ENCODE data around the gene ADGRD2. TPM values are rescaled to one million over a fixed set of nuclear protein-coding genes. Genes with fewer than 3 reads are reported as not detected.

Gene ADGRD2
- total RNA-seq, 1 experiment from 2014 or later = not detected

GRCh38 chr9:124448019-124448418 is 2.2 kb upstream of the ADGRD2 start:
- no peak overlapping the region for H3K4me3 Mint-ChIP-seq (ENCODE audit: low read depth, unreplicated experiment)
- intact Hi-C loops (cut with micrococcal nuclease; ENCODE audit: unreplicated experiment) = no loop called here
- peaks cover 7% of the 10 kb centered on the region for H3K4me1 Mint-ChIP-seq (ENCODE audit: low read depth, unreplicated experiment)
- H3K27me3 Mint-ChIP-seq (ENCODE audit: unreplicated experiment) = no peaks in the 10 kb centered on the region
- no peak for DNase-seq
- H3K27ac Mint-ChIP-seq (ENCODE audit: unreplicated experiment) = no peak overlapping the region
- BruUV-seq (replicated peaks) = no TSS peak
- CTCF ChIA-PET = interaction anchor here (0.6 kb wide), 1 partner anchor 515 kb away, joined by 3 read pairs; no protein-coding TSS in a partner anchor
- no peaks in the 10 kb centered on the region for H3K9me3 Mint-ChIP-seq (ENCODE audit: low read depth, unreplicated experiment)
- no peaks in the 10 kb centered on the region for H3K36me3 Mint-ChIP-seq (ENCODE audit: insufficient read depth, unreplicated experiment)
- no peak for TF ChIP-seq CTCF (IDR thresholded peaks at IDR 0.05; ENCODE audit: unreplicated experiment)

- no peaks in the 10 kb centered on the region for H3K36me3 Mint-ChIP-seq (ENCODE audit: insufficient read depth, unreplicated experiment)
- no peak overlapping the region for H3K27ac Mint-ChIP-seq (ENCODE audit: unreplicated experiment)
- no peak for DNase-seq
- H3K27me3 Mint-ChIP-seq (ENCODE audit: unreplicated experiment) = no peaks in the 10 kb centered on the region
- intact Hi-C loops (cut with micrococcal nuclease; ENCODE audit: unreplicated experiment) = no loop called here
- H3K9me3 Mint-ChIP-seq (ENCODE audit: low read depth, unreplicated experiment) = no peaks in the 10 kb centered on the region
- BruUV-seq (replicated peaks) = no TSS peak
- CTCF ChIA-PET = no interaction called here
- no peak for TF ChIP-seq CTCF (IDR thresholded peaks at IDR 0.05; ENCODE audit: unreplicated experiment)
- no peak overlapping the region for H3K4me3 Mint-ChIP-seq (ENCODE audit: low read depth, unreplicated experiment)
- H3K4me1 Mint-ChIP-seq (ENCODE audit: low read depth, unreplicated experiment) = peaks cover 7% of the 10 kb centered on the region
These were observed 685 bp upstream of the ADGRD2 start for GRCh38 chr9:124449381-124450151.

- intact Hi-C loops (cut with micrococcal nuclease; ENCODE audit: unreplicated experiment) = no loop called here
- Mint-ChIP-seq H3K27me3 (ENCODE audit: unreplicated experiment) (peaks cover under 1% of the 10 kb centered on the region), H3K4me3 (ENCODE audit: low read depth, unreplicated experiment) (no peak overlapping the region), H3K27ac (ENCODE audit: unreplicated experiment) (no peak overlapping the region), H3K9me3 (ENCODE audit: low read depth, unreplicated experiment) (no peaks in the 10 kb centered on the region), H3K4me1 (ENCODE audit: low read depth, unreplicated experiment) (peaks cover 7% of the 10 kb centered on the region), H3K36me3 (ENCODE audit: insufficient read depth, unreplicated experiment) (no peaks in the 10 kb centered on the region)
- BruUV-seq (replicated peaks) = no TSS peak
- CTCF ChIA-PET = no interaction called here
- no peak for TF ChIP-seq CTCF (IDR thresholded peaks at IDR 0.05; ENCODE audit: unreplicated experiment)
- no peak for DNase-seq
These were observed 845 bp downstream of the ADGRD2 start for GRCh38 chr9:124450931-124451661.

GRCh38 chr9:124452326-124452725 is 2.1 kb downstream of the ADGRD2 start:
- Mint-ChIP-seq H3K36me3 (ENCODE audit: insufficient read depth, unreplicated experiment) (no peaks in the 10 kb centered on the region), H3K4me3 (ENCODE audit: low read depth, unreplicated experiment) (no peak overlapping the region), H3K9me3 (ENCODE audit: low read depth, unreplicated experiment) (no peaks in the 10 kb centered on the region), H3K4me1 (ENCODE audit: low read depth, unreplicated experiment) (peaks cover under 1% of the 10 kb centered on the region), H3K27ac (ENCODE audit: unreplicated experiment) (no peak overlapping the region), H3K27me3 (ENCODE audit: unreplicated experiment) (peaks cover 13% of the 10 kb centered on the region)
- no peak for DNase-seq
- no TSS peak for BruUV-seq (replicated peaks)
- no peak for TF ChIP-seq CTCF (IDR thresholded peaks at IDR 0.05; ENCODE audit: unreplicated experiment)
- intact Hi-C loops (cut with micrococcal nuclease; ENCODE audit: unreplicated experiment) = no loop called here
- CTCF ChIA-PET = no interaction called here

Data from Calu3 (cell line).